Measurements from ENCODE around the gene IFFO2.

Gene IFFO2

GRCh38 chr1:18962855-18963737, 6.6 kb upstream of the IFFO2 start:
- DNase-seq = no peak
- TF ChIP-seq POLR2A (IDR thresholded peaks at IDR 0.05; ENCODE audit: low read length) (no peak), GATA1 (IDR thresholded peaks at IDR 0.05; ENCODE audit: low read depth, low read length) (no peak)

GRCh38 chr1:18962121-18962721, 5.7 kb upstream of the IFFO2 start:
- TF ChIP-seq POLR2A (IDR thresholded peaks at IDR 0.05; ENCODE audit: low read length) (no peak), GATA1 (IDR thresholded peaks at IDR 0.05; ENCODE audit: low read depth, low read length) (no peak)

GRCh38 chr1:18960821-18961220, 4.3 kb upstream of the IFFO2 start:
- DNase-seq = no peak
- TF ChIP-seq POLR2A (IDR thresholded peaks at IDR 0.05; ENCODE audit: low read length) = no peak
- TF ChIP-seq GATA1 (IDR thresholded peaks at IDR 0.05; ENCODE audit: low read depth, low read length) = no peak

More at GRCh38 chr1:18962121-18962721, 5.7 kb upstream of the IFFO2 start:
- no peak for DNase-seq

- no peak for DNase-seq
- no peak for TF ChIP-seq POLR2A (IDR thresholded peaks at IDR 0.05; ENCODE audit: low read length)
- no peak for TF ChIP-seq GATA1 (IDR thresholded peaks at IDR 0.05; ENCODE audit: low read depth, low read length)
Observed at GRCh38 chr1:18960409-18960808, 3.9 kb upstream of the IFFO2 start.

GRCh38 chr1:18959591-18959990, 3.1 kb upstream of the IFFO2 start:
- no peak for DNase-seq
- TF ChIP-seq GATA1 (IDR thresholded peaks at IDR 0.05; ENCODE audit: low read depth, low read length) = no peak
- no peak for TF ChIP-seq POLR2A (IDR thresholded peaks at IDR 0.05; ENCODE audit: low read length)

- no peak for DNase-seq
- no peak for TF ChIP-seq POLR2A (IDR thresholded peaks at IDR 0.05; ENCODE audit: low read length)
- TF ChIP-seq GATA1 (IDR thresholded peaks at IDR 0.05; ENCODE audit: low read depth, low read length) = no peak
Observed at GRCh38 chr1:18957532-18958300, 1.2 kb upstream of the IFFO2 start.

GRCh38 chr1:18957136-18957521, 653 bp upstream of the IFFO2 start:
- TF ChIP-seq GATA1 (IDR thresholded peaks at IDR 0.05; ENCODE audit: low read depth, low read length) (no peak), POLR2A (IDR thresholded peaks at IDR 0.05; ENCODE audit: low read length) (no peak)
- no peak for DNase-seq

GRCh38 chr1:18955441-18956192, 859 bp downstream of the IFFO2 start:
- TF ChIP-seq POLR2A (IDR thresholded peaks at IDR 0.05; ENCODE audit: low read length) = no peak
- TF ChIP-seq GATA1 (IDR thresholded peaks at IDR 0.05; ENCODE audit: low read depth, low read length) = no peak
- peak; percentile 52 to 54 for DNase-seq

- DNase-seq = no peak
- TF ChIP-seq POLR2A (IDR thresholded peaks at IDR 0.05; ENCODE audit: low read length) (no peak), GATA1 (IDR thresholded peaks at IDR 0.05; ENCODE audit: low read depth, low read length) (no peak)
Observed at GRCh38 chr1:18955131-18955440, 1.4 kb downstream of the IFFO2 start.

GRCh38 chr1:18954270-18955071, 2.0 kb downstream of the IFFO2 start:
- no peak for DNase-seq
- no peak for TF ChIP-seq POLR2A (IDR thresholded peaks at IDR 0.05; ENCODE audit: low read length)
- TF ChIP-seq GATA1 (IDR thresholded peaks at IDR 0.05; ENCODE audit: low read depth, low read length) = no peak

- TF ChIP-seq POLR2A (IDR thresholded peaks at IDR 0.05; ENCODE audit: low read length) (no peak), GATA1 (IDR thresholded peaks at IDR 0.05; ENCODE audit: low read depth, low read length) (no peak)
- no peak for DNase-seq
Observed at GRCh38 chr1:18953731-18954231, 2.7 kb downstream of the IFFO2 start.

- DNase-seq = no peak
- TF ChIP-seq GATA1 (IDR thresholded peaks at IDR 0.05; ENCODE audit: low read depth, low read length) (no peak), POLR2A (IDR thresholded peaks at IDR 0.05; ENCODE audit: low read length) (no peak)
Observed at GRCh38 chr1:18951818-18952391, 4.6 kb downstream of the IFFO2 start.
